ENCODE results near the gene THAP3. TPM values are rescaled to one million over a fixed set of nuclear protein-coding genes. Genes with fewer than 3 reads are reported as not detected.

The THAP3 gene
- total RNA-seq, 1 donor from 2014 or later = 19.8 TPM

GRCh38 chr1:6672558-6672957, 47.9 kb downstream of the THAP3 start:
- DNase-seq (ENCODE audit: low read depth in 2 of 2) = no peak

- DNase-seq (ENCODE audit: low read depth in 2 of 2) = no peak
Observed at GRCh38 chr1:6673816-6674398, 49.2 kb downstream of the THAP3 start.

GRCh38 chr1:6674771-6675170, 50.1 kb downstream of the THAP3 start:
- no peak for DNase-seq (ENCODE audit: low read depth in 2 of 2)

- DNase-seq (ENCODE audit: low read depth in 2 of 2) = peak in 1 of 2 donors; percentile 36
Observed at GRCh38 chr1:6675941-6676340, 51.3 kb downstream of the THAP3 start.

Other genes with a start within 250 kb of the THAP3 start
- 10.7 and 25.1 TPM in 2 replicates for gene ACOT7, start 231.1 kb upstream of the THAP3 start, total RNA-seq
- 7.3 and 19.8 TPM in 2 replicates for gene HES2, start 204.9 kb upstream of the THAP3 start, total RNA-seq
- 0.20 and 0.65 TPM in 2 replicates for gene ESPN, start 200.1 kb upstream of the THAP3 start, total RNA-seq
- gene TNFRSF25, start 158.7 kb upstream of the THAP3 start, total RNA-seq = 3.3 and 5.2 TPM in 2 replicates
- gene PLEKHG5, start 133.2 kb upstream of the THAP3 start, total RNA-seq = 17.9 and 20.9 TPM in 2 replicates
- gene NOL9, start 70.4 kb upstream of the THAP3 start, total RNA-seq = 12.9 and 15.1 TPM in 2 replicates
- gene TAS1R1, start 69.6 kb upstream of the THAP3 start, total RNA-seq = not detected in 2 replicates
- gene ZBTB48, start 44.9 kb upstream of the THAP3 start, total RNA-seq = 7.4 and 10.7 TPM in 2 replicates
- gene KLHL21, start 22.0 kb upstream of the THAP3 start, total RNA-seq = 12.4 and 18.3 TPM in 2 replicates
- gene PHF13, start 11.1 kb upstream of the THAP3 start, total RNA-seq = 7.7 and 7.8 TPM in 2 replicates
- 32.5 and 41.1 TPM in 2 replicates for gene DNAJC11, start 76.9 kb downstream of the THAP3 start, total RNA-seq
- 36.6 and 40.9 TPM in 2 replicates for gene CAMTA1, start 160.6 kb downstream of the THAP3 start, total RNA-seq

Data from lung microvascular endothelial cell (primary cell).